Vagina (tissue), 2 donors: ENCODE data around the gene SLC37A1.

Source experiments
- CTCF ChIP-seq, 3 experiments: fragments of 450-650 bp in 2 of 3; fragments of 200-600 bp in 1 of 3; sonication (generic) in 1 of 3; IDR thresholded peaks; one replicate each; pipeline ENCODE4 v1.5.1; 2017 to 2019; ENCODE audit warnings: antibody characterized with exemption in 3 of 3, mild to moderate bottlenecking in 2 of 3, moderate library complexity in 2 of 3
- POLR2A ChIP-seq, 2 donors: fragments of 450-650 bp; IDR thresholded peaks; one replicate each; pipeline ENCODE4 v1.6.1; 2017; ENCODE audit warnings: antibody characterized with exemption in 2 of 2, mild to moderate bottlenecking in 2 of 2, moderate library complexity in 2 of 2

DNA sequence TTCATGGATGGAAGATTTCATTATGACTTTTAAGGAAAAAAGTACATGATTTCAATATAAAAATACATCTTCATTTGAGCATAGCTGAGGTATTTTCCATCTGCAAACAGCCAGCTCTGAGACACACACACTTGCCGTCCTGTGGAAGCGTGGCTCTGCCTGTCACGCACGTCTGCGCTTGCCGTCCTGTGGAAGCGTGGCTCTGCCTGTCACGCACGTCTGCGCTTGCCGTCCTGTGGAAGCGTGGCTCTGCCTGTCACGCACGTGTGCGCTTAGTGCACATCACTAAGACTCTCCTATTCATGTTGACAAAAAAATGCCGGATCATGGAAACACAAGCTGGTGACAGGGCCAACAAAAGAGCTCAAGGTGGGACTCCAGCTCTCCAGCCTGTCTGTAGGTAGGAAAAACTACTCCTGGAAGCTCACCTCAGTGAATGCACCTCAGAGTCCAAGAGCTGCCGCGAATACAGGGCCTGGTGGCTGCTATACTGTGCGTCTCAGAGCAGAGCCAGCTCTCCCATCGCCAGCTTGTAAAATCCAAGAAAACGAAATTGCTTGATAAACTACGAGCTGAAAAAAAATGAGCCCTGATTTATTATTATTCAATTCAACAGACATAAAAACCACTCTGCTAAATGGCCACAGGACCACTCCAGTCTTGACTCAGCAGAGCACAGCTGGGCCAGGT, 69.3 kb downstream of the SLC37A1 start:
- TF ChIP-seq POLR2A (IDR thresholded peaks at IDR 0.05), result no peak
- no peak for TF ChIP-seq CTCF (IDR thresholded peaks at IDR 0.05)
